Measurements from ENCODE around the gene TESMIN. TPM values are rescaled to one million over a fixed set of nuclear protein-coding genes. Genes with fewer than 3 reads are reported as not detected.

The TESMIN gene
- total RNA-seq (2022; extraction: Qiagen RNA extraction): 5.2 to 7.3 TPM (median 5.9 TPM) in 5 replicates

GRCh38 chr11:68751331-68751856 is at the start of gene TESMIN:
TSS of gene TESMIN (minus strand) at chr11:68751520. CDS start at chr11:68750660, 860 bp downstream.

DNA sequence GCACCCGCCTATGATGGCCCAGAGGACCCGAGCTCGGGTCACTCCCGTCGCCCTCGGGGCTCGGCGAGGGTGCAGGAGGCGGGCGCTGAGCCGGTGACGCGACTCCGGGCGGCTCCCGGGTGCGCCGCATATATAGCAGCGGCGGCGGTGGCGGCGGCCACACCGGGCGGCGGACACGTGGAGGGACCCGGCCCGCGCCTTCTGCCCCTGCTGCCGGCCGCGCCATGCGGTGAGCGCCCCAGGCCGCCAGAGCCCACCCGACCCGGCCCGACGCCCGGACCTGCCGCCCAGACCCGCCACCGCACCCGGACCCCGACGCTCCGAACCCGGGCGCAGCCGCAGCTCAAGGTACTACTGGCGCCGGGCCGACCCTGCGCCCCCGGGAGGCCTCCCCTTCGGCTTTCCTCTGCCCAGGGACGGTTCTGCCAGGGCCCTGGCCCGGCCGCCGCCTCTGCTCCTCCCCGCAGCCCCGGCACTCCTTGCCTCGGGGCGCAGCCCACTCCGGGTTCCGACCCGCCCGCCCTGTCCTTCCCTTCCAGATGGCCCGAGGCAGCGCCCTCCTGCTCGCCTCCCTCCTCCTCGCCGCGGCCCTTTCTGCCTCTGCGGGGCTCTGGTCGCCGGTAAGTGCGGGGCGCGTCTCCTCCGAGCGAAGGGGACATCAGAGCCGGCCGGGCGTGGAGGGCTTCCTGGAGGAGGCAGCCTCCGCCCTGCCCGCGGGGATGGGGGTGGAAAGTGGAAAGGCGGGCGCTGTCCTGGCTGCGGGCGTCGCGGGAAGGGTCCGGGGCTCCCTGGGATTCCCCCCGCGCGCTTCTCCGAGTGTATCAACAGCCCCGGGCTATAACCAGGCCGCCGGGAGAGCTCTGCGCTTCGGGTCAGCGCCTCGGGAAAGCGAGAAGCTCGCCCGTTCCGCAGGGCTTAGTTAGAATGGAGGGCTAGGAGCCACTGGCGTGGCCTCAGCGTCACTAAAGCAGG is 66.6 kb downstream of the TESMIN start, which contains the start of gene GAL:
GAL (plus strand) TSS at position 160 of the 972 bp plus-strand sequence; CDS start at position 540, 380 bp downstream.

Other genes with a start within 250 kb of the TESMIN start
- gene GAL, start 67.0 kb downstream of the TESMIN start, total RNA-seq (2022; extraction: Qiagen RNA extraction): 10.1 to 25.6 TPM (median 18.0 TPM) in 5 replicates
- 26.2 to 34.2 TPM (median 30.1 TPM) in 5 replicates for gene CPT1A, start 90.4 kb upstream of the TESMIN start, total RNA-seq (2022; extraction: Qiagen RNA extraction)
- gene MRPL21, start 152.3 kb upstream of the TESMIN start, total RNA-seq (2022; extraction: Qiagen RNA extraction): 120 to 147 TPM (median 135 TPM) in 5 replicates
- gene IGHMBP2, start 152.4 kb upstream of the TESMIN start, total RNA-seq (2022; extraction: Qiagen RNA extraction): 12.1 to 17.7 TPM (median 16.1 TPM) in 5 replicates
- gene MRGPRD, start 229.5 kb upstream of the TESMIN start, total RNA-seq (2022; extraction: Qiagen RNA extraction): not detected in 5 replicates